Measurements from ENCODE around the gene DRAM1. TPM values are rescaled to one million over a fixed set of nuclear protein-coding genes. Genes with fewer than 3 reads are reported as not detected.

The DRAM1 gene
- polyA plus RNA-seq, 2 of the 4 experiments (the other 2 are of a cell fraction): 28.0 to 39.1 TPM

DNA sequence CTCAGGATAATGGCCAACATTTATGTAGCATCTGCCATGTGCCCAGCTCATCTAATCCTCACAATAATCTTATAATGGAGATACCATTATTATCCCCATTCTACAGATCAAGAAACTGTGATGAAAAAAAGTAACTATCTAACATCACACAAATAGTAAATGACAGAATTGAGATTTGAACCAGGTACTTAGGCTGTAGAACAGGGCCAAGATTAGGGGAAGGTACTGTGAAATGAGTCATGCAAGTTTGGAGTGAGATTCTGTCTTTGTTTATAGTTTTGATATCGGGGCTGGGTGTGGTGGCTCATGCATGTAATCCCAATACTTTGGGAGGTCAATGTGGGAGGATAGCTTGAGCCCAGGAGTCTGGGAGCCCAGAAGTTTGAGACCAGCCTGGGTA, 45.4 kb upstream of the DRAM1 start:
- WGBS (ENCODE audit: missing lambda C conversion rate): 7% methylated on average over 1 of the region's 1 CpG
- peaks cover 19% of the 10 kb centered on the region for H3K4me1 ChIP-seq
- CTCF ChIA-PET: interaction anchor here (0.8 to 7.6 kb wide), 10 partner anchors 9 to 421 kb away, joined by 3 to 78 read pairs (median 8); no protein-coding TSS in a partner anchor
- TF ChIP-seq ZC3H11A (IDR thresholded peaks at IDR 0.05) (no peak), NFE2L2 (conservative IDR thresholded peaks at IDR 0.05; ENCODE audit: low read length) (no peak), RCOR1 (IDR thresholded peaks at IDR 0.05; ENCODE audit: low read depth, low read length) (no peak), EHMT2 (IDR thresholded peaks at IDR 0.05; ENCODE audit: low read depth) (no peak), EP300 (IDR thresholded peaks at IDR 0.05) (no peak), KDM1A (IDR thresholded peaks at IDR 0.05; ENCODE audit: low read depth) (no peak), SREBF2 (IDR thresholded peaks at IDR 0.05) (no peak), CHD2 (IDR thresholded peaks at IDR 0.05; ENCODE audit: low read length, partially characterized antibody) (no peak), ZSCAN20 (CRISPR knock-in tag; IDR thresholded peaks at IDR 0.05) (no peak), MAZ (IDR thresholded peaks at IDR 0.05; ENCODE audit: borderline replicate concordance, low read depth, low read length) (no peak), FOSL2 (IDR thresholded peaks at IDR 0.05) (no peak), FOSL2 (CRISPR knock-in tag; IDR thresholded peaks at IDR 0.05) (no peak), POLR2A (IDR thresholded peaks at IDR 0.05; ENCODE audit: low read length) (no peak), FOXS1 (CRISPR knock-in tag; IDR thresholded peaks at IDR 0.05) (no peak)
- TF ChIP-seq, protein P1, sequence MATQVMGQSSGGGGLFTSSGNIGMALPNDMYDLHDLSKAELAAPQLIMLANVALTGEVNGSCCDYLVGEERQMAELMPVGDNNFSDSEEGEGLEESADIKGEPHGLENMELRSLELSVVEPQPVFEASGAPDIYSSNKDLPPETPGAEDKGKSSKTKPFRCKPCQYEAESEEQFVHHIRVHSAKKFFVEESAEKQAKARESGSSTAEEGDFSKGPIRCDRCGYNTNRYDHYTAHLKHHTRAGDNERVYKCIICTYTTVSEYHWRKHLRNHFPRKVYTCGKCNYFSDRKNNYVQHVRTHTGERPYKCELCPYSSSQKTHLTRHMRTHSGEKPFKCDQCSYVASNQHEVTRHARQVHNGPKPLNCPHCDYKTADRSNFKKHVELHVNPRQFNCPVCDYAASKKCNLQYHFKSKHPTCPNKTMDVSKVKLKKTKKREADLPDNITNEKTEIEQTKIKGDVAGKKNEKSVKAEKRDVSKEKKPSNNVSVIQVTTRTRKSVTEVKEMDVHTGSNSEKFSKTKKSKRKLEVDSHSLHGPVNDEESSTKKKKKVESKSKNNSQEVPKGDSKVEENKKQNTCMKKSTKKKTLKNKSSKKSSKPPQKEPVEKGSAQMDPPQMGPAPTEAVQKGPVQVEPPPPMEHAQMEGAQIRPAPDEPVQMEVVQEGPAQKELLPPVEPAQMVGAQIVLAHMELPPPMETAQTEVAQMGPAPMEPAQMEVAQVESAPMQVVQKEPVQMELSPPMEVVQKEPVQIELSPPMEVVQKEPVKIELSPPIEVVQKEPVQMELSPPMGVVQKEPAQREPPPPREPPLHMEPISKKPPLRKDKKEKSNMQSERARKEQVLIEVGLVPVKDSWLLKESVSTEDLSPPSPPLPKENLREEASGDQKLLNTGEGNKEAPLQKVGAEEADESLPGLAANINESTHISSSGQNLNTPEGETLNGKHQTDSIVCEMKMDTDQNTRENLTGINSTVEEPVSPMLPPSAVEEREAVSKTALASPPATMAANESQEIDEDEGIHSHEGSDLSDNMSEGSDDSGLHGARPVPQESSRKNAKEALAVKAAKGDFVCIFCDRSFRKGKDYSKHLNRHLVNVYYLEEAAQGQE (IDR thresholded peaks at IDR 0.05): no peak
- TF ChIP-seq, protein P2, sequence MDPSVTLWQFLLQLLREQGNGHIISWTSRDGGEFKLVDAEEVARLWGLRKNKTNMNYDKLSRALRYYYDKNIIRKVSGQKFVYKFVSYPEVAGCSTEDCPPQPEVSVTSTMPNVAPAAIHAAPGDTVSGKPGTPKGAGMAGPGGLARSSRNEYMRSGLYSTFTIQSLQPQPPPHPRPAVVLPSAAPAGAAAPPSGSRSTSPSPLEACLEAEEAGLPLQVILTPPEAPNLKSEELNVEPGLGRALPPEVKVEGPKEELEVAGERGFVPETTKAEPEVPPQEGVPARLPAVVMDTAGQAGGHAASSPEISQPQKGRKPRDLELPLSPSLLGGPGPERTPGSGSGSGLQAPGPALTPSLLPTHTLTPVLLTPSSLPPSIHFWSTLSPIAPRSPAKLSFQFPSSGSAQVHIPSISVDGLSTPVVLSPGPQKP (IDR thresholded peaks at IDR 0.05; ENCODE audit: low read depth, low read length): no peak
- TF ChIP-seq, protein P3, sequence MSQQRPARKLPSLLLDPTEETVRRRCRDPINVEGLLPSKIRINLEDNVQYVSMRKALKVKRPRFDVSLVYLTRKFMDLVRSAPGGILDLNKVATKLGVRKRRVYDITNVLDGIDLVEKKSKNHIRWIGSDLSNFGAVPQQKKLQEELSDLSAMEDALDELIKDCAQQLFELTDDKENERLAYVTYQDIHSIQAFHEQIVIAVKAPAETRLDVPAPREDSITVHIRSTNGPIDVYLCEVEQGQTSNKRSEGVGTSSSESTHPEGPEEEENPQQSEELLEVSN (IDR thresholded peaks at IDR 0.05; ENCODE audit: borderline replicate concordance, low read depth): no peak
- H3K9me3 ChIP-seq: no peaks in the 10 kb centered on the region
- H3K4me2 ChIP-seq: no peak overlapping the region
- no peak overlapping the region for H3K27ac ChIP-seq
- POLR2A ChIA-PET: no interaction called here
- H3K4me3 ChIP-seq: no peak overlapping the region
- no peak for FAIRE-seq
- no peak for ATAC-seq
- no peak for DNase-seq (ENCODE audit: low read depth in 1 of 2, low spot score in 1 of 2)

DNA sequence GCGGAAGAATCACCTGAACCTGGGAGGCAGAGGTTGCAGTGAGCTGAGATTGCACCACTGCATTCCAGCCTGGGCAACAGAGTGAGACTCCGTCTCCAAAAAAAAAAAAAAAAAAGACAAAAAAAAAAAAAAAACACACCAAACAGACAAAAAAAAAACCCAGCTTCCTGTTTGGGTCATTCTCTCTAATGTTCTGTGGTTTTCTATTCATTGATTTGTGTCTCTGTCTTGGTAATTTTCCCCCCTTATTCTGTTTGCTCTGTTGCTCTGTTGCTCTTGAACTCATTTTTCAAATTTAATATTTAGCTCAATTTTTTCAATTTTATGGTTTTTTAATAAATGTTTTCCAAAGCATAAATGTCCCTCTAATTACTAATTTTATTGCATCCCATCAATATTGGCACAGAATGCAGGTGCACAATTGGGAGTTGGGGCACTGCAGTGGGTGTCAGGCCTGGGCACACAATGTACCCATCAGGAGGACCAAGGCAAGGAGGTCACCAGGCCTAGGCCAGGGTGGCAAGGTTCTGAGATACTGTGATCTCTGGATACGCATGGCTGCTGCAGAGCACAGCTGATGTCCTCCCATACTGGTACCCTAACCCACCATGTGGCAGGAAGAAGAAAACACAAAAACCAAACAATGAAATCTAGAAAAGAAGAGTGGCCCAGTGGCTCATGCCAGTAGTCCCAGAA, 38.6 kb upstream of the DRAM1 start:
- POLR2A ChIA-PET: no interaction called here
- no peak overlapping the region for H3K27ac ChIP-seq
- no peak for TF ChIP-seq FOSL2 (IDR thresholded peaks at IDR 0.05)
- no peak for TF ChIP-seq FOSL2 (CRISPR knock-in tag; IDR thresholded peaks at IDR 0.05)
- TF ChIP-seq, protein P4, sequence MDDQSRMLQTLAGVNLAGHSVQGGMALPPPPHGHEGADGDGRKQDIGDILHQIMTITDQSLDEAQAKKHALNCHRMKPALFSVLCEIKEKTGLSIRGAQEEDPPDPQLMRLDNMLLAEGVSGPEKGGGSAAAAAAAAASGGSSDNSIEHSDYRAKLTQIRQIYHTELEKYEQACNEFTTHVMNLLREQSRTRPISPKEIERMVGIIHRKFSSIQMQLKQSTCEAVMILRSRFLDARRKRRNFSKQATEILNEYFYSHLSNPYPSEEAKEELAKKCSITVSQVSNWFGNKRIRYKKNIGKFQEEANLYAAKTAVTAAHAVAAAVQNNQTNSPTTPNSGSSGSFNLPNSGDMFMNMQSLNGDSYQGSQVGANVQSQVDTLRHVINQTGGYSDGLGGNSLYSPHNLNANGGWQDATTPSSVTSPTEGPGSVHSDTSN (IDR thresholded peaks at IDR 0.05): no peak
- TF ChIP-seq MAFK (IDR thresholded peaks at IDR 0.05; ENCODE audit: partially characterized antibody): no peak
- TF ChIP-seq PHF8 (IDR thresholded peaks at IDR 0.05; ENCODE audit: borderline replicate concordance, low read depth): no peak
- TF ChIP-seq, protein P5, sequence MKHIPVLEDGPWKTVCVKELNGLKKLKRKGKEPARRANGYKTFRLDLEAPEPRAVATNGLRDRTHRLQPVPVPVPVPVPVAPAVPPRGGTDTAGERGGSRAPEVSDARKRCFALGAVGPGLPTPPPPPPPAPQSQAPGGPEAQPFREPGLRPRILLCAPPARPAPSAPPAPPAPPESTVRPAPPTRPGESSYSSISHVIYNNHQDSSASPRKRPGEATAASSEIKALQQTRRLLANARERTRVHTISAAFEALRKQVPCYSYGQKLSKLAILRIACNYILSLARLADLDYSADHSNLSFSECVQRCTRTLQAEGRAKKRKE (CRISPR knock-in tag; IDR thresholded peaks at IDR 0.05; ENCODE audit: low read depth): no peak
- no peak for TF ChIP-seq JUN (IDR thresholded peaks at IDR 0.05)
- TF ChIP-seq JUNB (IDR thresholded peaks at IDR 0.05): no peak
- TF ChIP-seq RCOR1 (IDR thresholded peaks at IDR 0.05; ENCODE audit: low read depth, low read length): no peak
- no peaks in the 10 kb centered on the region for H3K9me3 ChIP-seq
- CTCF ChIA-PET: interaction anchor here (0.8 to 7.4 kb wide), 16 partner anchors 9 to 978 kb away, joined by 3 to 68 read pairs (median 8); partner anchors contain the start of gene GNPTAB
- ATAC-seq (peak; percentile 37 to 64; a peak in 3 of 6 replicates), FAIRE-seq (no peak), DNase-seq (ENCODE audit: low read depth in 1 of 2, low spot score in 1 of 2) (no peak)
- no peak overlapping the region for H3K4me3 ChIP-seq
- no peak overlapping the region for H3K4me2 ChIP-seq
- H3K4me1 ChIP-seq: no peaks in the 10 kb centered on the region
- 84% methylated on average over 3 of the region's 3 CpGs for WGBS (ENCODE audit: missing lambda C conversion rate)

All from A549 (cell line).